A549 (cell line): ENCODE results near the gene MAGI2. TPM values are rescaled to one million over a fixed set of nuclear protein-coding genes. Genes with fewer than 3 reads are reported as not detected.

Experiments
- ATAC-seq, 2 experiments: fragments of 200-7000 bp in 1 of 2; fragments of >200 bp in 1 of 2; cut with Nextera tagmentation in 1 of 2; cut with Tn5 transposase in 1 of 2; 3 replicates each; pipeline versions ENCODE4 v1.8.0 to v1.9.1; 2018 to 2020; ENCODE audit warnings: mild to moderate bottlenecking in 1 of 2, moderate library complexity in 1 of 2
- CTCF ChIA-PET: fragments of 300-600 bp; sonication (Branson Sonifier 250); formaldehyde crosslinking; extraction: SDS; loops from one replicate; lab custom pipeline; 2021; ENCODE audit warnings: antibody characterized with exemption, inconsistent platforms; lab: Yijun Ruan, JAX
- POLR2A ChIA-PET: fragments of 350-600 bp; formaldehyde crosslinking; extraction: SDS; loops from one replicate; lab custom pipeline; 2021; ENCODE audit warnings: antibody characterized with exemption, inconsistent platforms; lab: Yijun Ruan, JAX
- DNase-seq, 2 experiments: peaks; one replicate each; pipeline versions ENCODE4 v3.0.0 to v3.0.0-alpha.2; 2011 to 2016; ENCODE audit warnings: low read depth in 1 of 2, low spot score in 1 of 2
- FAIRE-seq: peaks from 2 replicates; lab custom pipeline; 2011; peaks lifted over from hg19 to GRCh38; lab: Jason Lieb, UNC
- H3K27ac ChIP-seq, 2 experiments: fragments of >200 bp; sonication (Bioruptor Twin); formaldehyde crosslinking; 3 replicates each; pipeline ENCODE4 v1.5.1; 2016 to 2017
- H3K4me1 ChIP-seq: fragments of >200 bp; sonication (Bioruptor Twin); formaldehyde crosslinking; 3 replicates; pipeline ENCODE4 v1.6.1; 2016
- H3K4me2 ChIP-seq: fragments of >200 bp; sonication (Bioruptor Twin); formaldehyde crosslinking; 3 replicates; pipeline ENCODE4 v1.6.1; 2016
- H3K4me3 ChIP-seq: fragments of >200 bp; sonication (Bioruptor Twin); formaldehyde crosslinking; 3 replicates; pipeline ENCODE4 v1.5.1; 2016
- H3K9me3 ChIP-seq: fragments of >200 bp; sonication (Bioruptor Twin); formaldehyde crosslinking; 3 replicates; pipeline ENCODE4 v1.6.1; 2016
- ATOH8 ChIP-seq: fragments of 250-450 bp; sonication (Bioruptor Pico); IDR thresholded peaks from 2 replicates; pipeline ENCODE4 v1.5.0; 2020; ENCODE audit warnings: low read depth, mild to moderate bottlenecking, moderate library complexity
- CBX2 ChIP-seq: fragments of 200-600 bp; sonication (generic); IDR thresholded peaks from 2 replicates; pipeline ENCODE4 v1.6.1; 2016; ENCODE audit warnings: low read depth, mild to moderate bottlenecking, borderline replicate concordance
- CEBPB ChIP-seq, 2 experiments: fragments of >200 bp in 1 of 2; sonication (Bioruptor Twin) in 1 of 2; formaldehyde crosslinking in 1 of 2; IDR thresholded peaks; 2 replicates each; pipeline ENCODE4 v1.6.1; 2012 to 2016
- EHF ChIP-seq: fragments of 250-450 bp; sonication (Bioruptor Pico); IDR thresholded peaks from 2 replicates; pipeline ENCODE4 v1.5.0; 2020; ENCODE audit warnings: mild to moderate bottlenecking
- FOSL2 ChIP-seq, 2 experiments: fragments of 450-650 bp in 1 of 2; fragments of >200 bp in 1 of 2; sonication (Bioruptor Twin) in 1 of 2; formaldehyde crosslinking; IDR thresholded peaks; 2 replicates each; pipeline versions ENCODE4 v1.5.0 to v1.6.1; 2016 to 2020; ENCODE audit warnings: mild to moderate bottlenecking in 1 of 2, moderate library complexity in 1 of 2
- FOXS1 ChIP-seq: fragments of 250-450 bp; sonication (Bioruptor Pico); IDR thresholded peaks from 2 replicates; pipeline ENCODE4 v1.5.0; 2020; ENCODE audit warnings: mild to moderate bottlenecking, moderate library complexity
- HOXA7 ChIP-seq: fragments of 250-450 bp; sonication (Bioruptor Pico); IDR thresholded peaks from 2 replicates; pipeline ENCODE4 v1.5.0; 2020; ENCODE audit warnings: mild to moderate bottlenecking, moderate library complexity
- JUN ChIP-seq, 2 experiments: fragments of >200 bp; sonication (Bioruptor Twin); formaldehyde crosslinking; IDR thresholded peaks; 2 replicates in 1 of 2; 3 replicates in 1 of 2; pipeline ENCODE4 v1.6.1; 2016 to 2017
- JUNB ChIP-seq: fragments of >200 bp; sonication (Bioruptor Twin); formaldehyde crosslinking; IDR thresholded peaks from 2 replicates; pipeline ENCODE4 v1.6.1; 2016
- MAFK ChIP-seq: fragments of 450-650 bp; IDR thresholded peaks from 2 replicates; pipeline ENCODE4 v1.6.1; 2014; ENCODE audit not compliant: partially characterized antibody
- MAX ChIP-seq: IDR thresholded peaks from 2 replicates; pipeline ENCODE4 v1.6.1; 2012
- MYC ChIP-seq: IDR thresholded peaks from 2 replicates; pipeline ENCODE4 v1.6.1; 2012; ENCODE audit warnings: mild to moderate bottlenecking, inconsistent platforms, low read length, improper control_type of control experiment, borderline replicate concordance
- NFE2L2 ChIP-seq: fragments of 150-350 bp; conservative IDR thresholded peaks from 2 replicates; pipeline ENCODE4 v1.6.1; 2014; ENCODE audit warnings: low read length
- PHF8 ChIP-seq: fragments of 200-600 bp; sonication (generic); IDR thresholded peaks from 2 replicates; pipeline ENCODE4 v1.6.1; 2016; ENCODE audit warnings: low read depth, mild to moderate bottlenecking, antibody characterized with exemption, moderate library complexity, borderline replicate concordance
- SMC3 ChIP-seq: fragments of >200 bp; sonication (Bioruptor Twin); formaldehyde crosslinking; IDR thresholded peaks from 3 replicates; pipeline ENCODE4 v1.6.1; 2018; ENCODE audit warnings: inconsistent platforms
- SREBF2 ChIP-seq: fragments of 450-650 bp; IDR thresholded peaks from 2 replicates; pipeline ENCODE4 v1.6.1; 2014; ENCODE audit warnings: mild to moderate bottlenecking, moderate library complexity
- TFCP2L1 ChIP-seq: fragments of 250-450 bp; sonication (Bioruptor Pico); IDR thresholded peaks from 2 replicates; pipeline ENCODE4 v1.5.0; 2021; ENCODE audit warnings: mild to moderate bottlenecking
- USF2 ChIP-seq: fragments of 450-650 bp; IDR thresholded peaks from 2 replicates; pipeline ENCODE4 v1.6.1; 2014; ENCODE audit warnings: antibody characterized with exemption
- ZC3H11A ChIP-seq: fragments of 450-650 bp; IDR thresholded peaks from 2 replicates; pipeline ENCODE4 v1.6.1; 2014; ENCODE audit warnings: antibody characterized with exemption, mild to moderate bottlenecking
- ZFP36 ChIP-seq: fragments of 450-650 bp; IDR thresholded peaks from 2 replicates; pipeline ENCODE4 v1.6.1; 2014; ENCODE audit warnings: borderline replicate concordance; ENCODE audit not compliant: partially characterized antibody
- WGBS: methylation state at CpG from one replicate; pipeline ENCODE4 v1.1.6; 2017; ENCODE audit errors: missing lambda C conversion rate; 5-methylcytosine and 5-hydroxymethylcytosine counted together
- polyA plus RNA-seq, 4 experiments: library from polyadenylated mRNA; depleted of rRNA in 3 of 4; stranded (reverse); fragments of >200 nt; fragmentation: RNase III in 1 of 4; extraction: RNeasy Plus Mini Kit Qiagen cat#74134 plus additional on column Dnase treatment in 1 of 4; gene quantifications; 2 replicates in 3 of 4; 3 replicates in 1 of 4; pipeline ENCODE4 v1.2.3, GENCODE V29; 2011 to 2017
- TF ChIP-seq, protein P1 (sequence below): fragments of >200 bp; sonication (Bioruptor Twin); formaldehyde crosslinking; IDR thresholded peaks from 2 replicates; pipeline ENCODE4 v1.6.1; 2016
- TF ChIP-seq, protein P2 (sequence below): IDR thresholded peaks from 2 replicates; pipeline ENCODE4 v1.6.1; 2012; ENCODE audit warnings: low read depth, borderline replicate concordance
- TF ChIP-seq, protein P3 (sequence below): fragments of 250-450 bp; sonication (Bioruptor Pico); IDR thresholded peaks from 2 replicates; pipeline ENCODE4 v1.5.0; 2021; ENCODE audit warnings: mild to moderate bottlenecking, moderate library complexity, borderline replicate concordance

Gene MAGI2
- polyA plus RNA-seq, 2 of the 4 experiments (the other 2 are of a cell fraction) = 0.48 to 0.81 TPM

DNA sequence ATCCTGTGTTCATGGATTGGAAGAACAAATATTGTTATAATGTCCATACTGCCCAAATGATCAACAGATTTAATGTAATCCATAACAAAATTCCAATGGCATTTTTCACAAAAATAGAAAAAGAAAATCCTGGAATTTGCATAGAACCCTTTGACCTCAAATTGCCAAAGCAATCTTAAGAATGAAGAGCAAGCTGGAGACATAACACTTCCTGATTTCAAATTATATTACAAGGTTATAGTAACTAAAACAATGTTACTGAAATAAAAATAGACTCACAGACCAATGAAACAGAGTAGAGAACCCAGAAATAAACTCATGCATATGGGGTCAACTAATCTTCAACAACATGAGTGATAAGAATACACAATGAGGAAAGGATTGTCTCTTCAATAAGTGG is 1352.4 kb downstream of the MAGI2 start:
- Histone ChIP-seq H3K4me2 (no peak overlapping the region), H3K4me3 (no peak overlapping the region), H3K4me1 (no peaks in the 10 kb centered on the region), H3K9me3 (no peaks in the 10 kb centered on the region), H3K27ac (no peak overlapping the region)
- ATAC-seq (no peak), DNase-seq (no peak), FAIRE-seq (no peak)
- ChIA-PET CTCF (no interaction called here), POLR2A (no interaction called here)
- TF ChIP-seq ATOH8 (CRISPR knock-in tag) (no peak), EHF (CRISPR knock-in tag) (no peak), SREBF2 (no peak), JUN (IDR thresholded peaks at IDR 0.05) (no peak), MAFK (no peak), PHF8 (no peak), USF2 (no peak), CEBPB (IDR thresholded peaks at IDR 0.05) (no peak), MYC (no peak)

DNA sequence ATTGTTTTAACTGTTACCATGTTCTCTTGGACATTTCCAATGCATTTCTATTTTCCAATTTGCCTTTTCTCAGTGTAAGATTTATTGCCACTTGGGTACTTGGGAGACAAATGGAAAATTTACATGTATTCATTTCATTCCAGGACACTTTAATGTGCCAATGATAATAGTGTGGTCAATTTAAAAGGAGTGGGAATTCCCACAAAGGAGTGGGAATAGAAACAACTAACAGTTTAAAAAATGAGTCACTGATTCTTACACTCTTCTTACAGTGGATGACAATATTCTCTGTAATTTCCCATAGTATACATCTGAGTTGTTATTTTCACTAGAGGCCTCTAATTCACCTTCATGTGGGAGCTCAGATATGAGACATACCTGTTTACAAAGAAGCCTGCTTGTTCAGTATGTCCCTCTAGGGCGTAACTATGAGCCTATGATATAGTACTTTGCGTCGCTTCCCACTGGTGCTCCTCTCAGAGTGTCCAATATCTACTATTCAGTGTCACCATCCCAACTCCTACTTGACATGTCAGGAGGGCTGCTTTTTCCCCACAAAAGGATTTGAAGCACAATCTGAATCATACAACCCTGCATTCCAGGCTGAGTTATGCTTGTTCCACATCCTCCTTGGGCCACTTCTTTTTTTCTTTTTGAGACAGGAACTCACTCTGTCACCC is 1353.6 kb downstream of the MAGI2 start:
- Histone ChIP-seq H3K9me3 (no peaks in the 10 kb centered on the region), H3K4me1 (no peaks in the 10 kb centered on the region), H3K4me3 (no peak overlapping the region), H3K4me2 (no peak overlapping the region), H3K27ac (no peak overlapping the region)
- 40% methylated on average over 3 of the region's 3 CpGs for WGBS
- POLR2A ChIA-PET = no interaction called here
- CTCF ChIA-PET = no interaction called here
- no peak for TF ChIP-seq NFE2L2
- TF ChIP-seq CBX2 = no peak
- TF ChIP-seq, protein P1, sequence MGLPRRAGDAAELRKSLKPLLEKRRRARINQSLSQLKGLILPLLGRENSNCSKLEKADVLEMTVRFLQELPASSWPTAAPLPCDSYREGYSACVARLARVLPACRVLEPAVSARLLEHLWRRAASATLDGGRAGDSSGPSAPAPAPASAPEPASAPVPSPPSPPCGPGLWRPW = no peak
- TF ChIP-seq CEBPB (IDR thresholded peaks at IDR 0.05) = no peak
- no peak for TF ChIP-seq FOXS1
- TF ChIP-seq MAX = no peak
- TF ChIP-seq, protein P2, sequence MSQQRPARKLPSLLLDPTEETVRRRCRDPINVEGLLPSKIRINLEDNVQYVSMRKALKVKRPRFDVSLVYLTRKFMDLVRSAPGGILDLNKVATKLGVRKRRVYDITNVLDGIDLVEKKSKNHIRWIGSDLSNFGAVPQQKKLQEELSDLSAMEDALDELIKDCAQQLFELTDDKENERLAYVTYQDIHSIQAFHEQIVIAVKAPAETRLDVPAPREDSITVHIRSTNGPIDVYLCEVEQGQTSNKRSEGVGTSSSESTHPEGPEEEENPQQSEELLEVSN = no peak
- TF ChIP-seq ZC3H11A = no peak
- TF ChIP-seq PHF8 = no peak
- TF ChIP-seq, protein P3, sequence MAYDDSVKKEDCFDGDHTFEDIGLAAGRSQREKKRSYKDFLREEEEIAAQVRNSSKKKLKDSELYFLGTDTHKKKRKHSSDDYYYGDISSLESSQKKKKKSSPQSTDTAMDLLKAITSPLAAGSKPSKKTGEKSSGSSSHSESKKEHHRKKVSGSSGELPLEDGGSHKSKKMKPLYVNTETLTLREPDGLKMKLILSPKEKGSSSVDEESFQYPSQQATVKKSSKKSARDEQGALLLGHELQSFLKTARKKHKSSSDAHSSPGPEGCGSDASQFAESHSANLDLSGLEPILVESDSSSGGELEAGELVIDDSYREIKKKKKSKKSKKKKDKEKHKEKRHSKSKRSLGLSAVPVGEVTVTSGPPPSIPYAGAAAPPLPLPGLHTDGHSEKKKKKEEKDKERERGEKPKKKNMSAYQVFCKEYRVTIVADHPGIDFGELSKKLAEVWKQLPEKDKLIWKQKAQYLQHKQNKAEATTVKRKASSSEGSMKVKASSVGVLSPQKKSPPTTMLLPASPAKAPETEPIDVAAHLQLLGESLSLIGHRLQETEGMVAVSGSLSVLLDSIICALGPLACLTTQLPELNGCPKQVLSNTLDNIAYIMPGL = no peak
- no peak for TF ChIP-seq HOXA7 (CRISPR knock-in tag)
- TF ChIP-seq JUNB = no peak
- no peak for TF ChIP-seq FOSL2 (IDR thresholded peaks at IDR 0.05)
- no peak for TF ChIP-seq FOSL2 (CRISPR knock-in tag; IDR thresholded peaks at IDR 0.05)
- no peak for TF ChIP-seq ZFP36
- TF ChIP-seq SMC3 = no peak
- no peak for TF ChIP-seq TFCP2L1 (CRISPR knock-in tag)
- TF ChIP-seq MYC = no peak
- ATAC-seq (no peak), DNase-seq (no peak), FAIRE-seq (no peak)
